Neural cell (in vitro differentiated cells): ENCODE results near the gene YBX1. TPM values are rescaled to one million over a fixed set of nuclear protein-coding genes. Genes with fewer than 3 reads are reported as not detected.
"Not testable (repeated sequence)": the region's sequence is repeated elsewhere in the genome, so short reads cannot be mapped to it uniquely, and the experiment has no call there.

Source experiments
- H2AFZ ChIP-seq: fragments of 200-600, 300-800 bp; sonication (generic), shearing (Covaris generic); 2 replicates; pipeline ENCODE4 v1.6.0; 2014; ENCODE audit warnings: low read depth, mild to moderate bottlenecking, antibody characterized with exemption, low read length, moderate library complexity
- H3F3A ChIP-seq: fragments of 200-600 bp; shearing (Covaris generic); 2 replicates; pipeline ENCODE4 v1.6.1; 2016; ENCODE audit warnings: mild to moderate bottlenecking, moderate library complexity, mixed read lengths, antibody characterized with exemption, low read length; ENCODE audit not compliant: insufficient read depth, poor library complexity, severe bottlenecking
- H3K27ac ChIP-seq: fragments of 200-600, 300-800 bp; sonication (generic), shearing (Covaris generic); 2 replicates; pipeline ENCODE4 v1.5.1; 2014; ENCODE audit warnings: mild to moderate bottlenecking, low read length, moderate library complexity
- H3K27me3 ChIP-seq: fragments of 300-800, 200-600 bp; sonication (generic), shearing (Covaris generic); 2 replicates; pipeline ENCODE4 v1.6.0; 2014; ENCODE audit warnings: mild to moderate bottlenecking, low read depth, low read length, moderate library complexity; ENCODE audit not compliant: insufficient read depth
- H3K36me3 ChIP-seq: fragments of 300-800, 200-600 bp; sonication (generic), shearing (Covaris generic); 2 replicates; pipeline ENCODE4 v1.5.1; 2014; ENCODE audit warnings: mild to moderate bottlenecking, antibody characterized with exemption, low read length, moderate library complexity; ENCODE audit not compliant: insufficient read depth
- H3K4me2 ChIP-seq: fragments of 300-800, 200-600 bp; sonication (generic), shearing (Covaris generic); 2 replicates; pipeline ENCODE4 v1.6.0; 2014; ENCODE audit warnings: mild to moderate bottlenecking, low read length
- H3K4me3 ChIP-seq: fragments of 300-800, 200-600 bp; sonication (generic), shearing (Covaris generic); 2 replicates; pipeline ENCODE4 v1.5.1; 2014; ENCODE audit warnings: mild to moderate bottlenecking, low read length, moderate library complexity
- H3K79me2 ChIP-seq: fragments of 200-600 bp; shearing (Covaris generic); replicated peaks from 2 replicates; pipeline ENCODE4 v1.6.0; 2014; ENCODE audit warnings: mild to moderate bottlenecking, low read length, moderate library complexity; ENCODE audit not compliant: insufficient read depth
- H3K9ac ChIP-seq: fragments of 300-800, 200-600 bp; sonication (generic), shearing (Covaris generic); 2 replicates; pipeline ENCODE4 v1.6.1; 2016; ENCODE audit warnings: mild to moderate bottlenecking, low read length, mixed read lengths
- H3K9me2 ChIP-seq: fragments of 200-600 bp; shearing (Covaris generic); 2 replicates; pipeline ENCODE4 v1.6.1; 2016; ENCODE audit warnings: mild to moderate bottlenecking, low read length, mixed read lengths; ENCODE audit not compliant: insufficient read depth
- H3K9me3 ChIP-seq: fragments of 200-600, 300-800 bp; sonication (generic), shearing (Covaris generic); 2 replicates; pipeline ENCODE4 v1.6.1; 2016; ENCODE audit warnings: mild to moderate bottlenecking, mixed run types, low read length, moderate library complexity, mixed read lengths
- H4K20me1 ChIP-seq: fragments of 200-600 bp; shearing (Covaris generic); 2 replicates; pipeline ENCODE4 v1.6.1; 2016; ENCODE audit warnings: mild to moderate bottlenecking, mixed run types; ENCODE audit not compliant: insufficient read depth
- CTCF ChIP-seq: fragments of 450-650 bp; IDR thresholded peaks from 2 replicates; pipeline ENCODE4 v1.5.1; 2014; ENCODE audit warnings: antibody characterized with exemption, mild to moderate bottlenecking, moderate library complexity; ENCODE audit not compliant: poor library complexity, severe bottlenecking
- EP300 ChIP-seq: fragments of 450-650 bp; conservative IDR thresholded peaks from 2 replicates; pipeline ENCODE4 v1.6.1; 2014; ENCODE audit warnings: antibody characterized with exemption, mild to moderate bottlenecking, moderate library complexity; ENCODE audit not compliant: poor library complexity, severe bottlenecking
- EZH2 ChIP-seq: fragments of 200-600, 300-800 bp; shearing (Covaris generic), sonication (generic); IDR thresholded peaks from 2 replicates; pipeline ENCODE4 v1.6.1; 2014; ENCODE audit warnings: antibody characterized with exemption, low read length, borderline replicate concordance, mild to moderate bottlenecking; ENCODE audit not compliant: insufficient read depth, poor library complexity, severe bottlenecking
- MXI1 ChIP-seq: fragments of 450-650 bp; conservative IDR thresholded peaks from 2 replicates; pipeline ENCODE4 v1.6.1; 2014; ENCODE audit warnings: antibody characterized with exemption, mild to moderate bottlenecking; ENCODE audit not compliant: poor library complexity, severe bottlenecking
- POLR2AphosphoS5 ChIP-seq: IDR thresholded peaks from 2 replicates; pipeline ENCODE4 v1.6.1; 2012
- RAD21 ChIP-seq: fragments of 450-650 bp; conservative IDR thresholded peaks from 2 replicates; pipeline ENCODE4 v1.6.1; 2014; ENCODE audit warnings: antibody characterized with exemption, mild to moderate bottlenecking, moderate library complexity
- REST ChIP-seq: IDR thresholded peaks from 2 replicates; pipeline ENCODE4 v1.6.1; 2012; ENCODE audit warnings: borderline replicate concordance
- SMC3 ChIP-seq: fragments of 450-650 bp; conservative IDR thresholded peaks from 2 replicates; pipeline ENCODE4 v1.6.1; 2014; ENCODE audit warnings: antibody characterized with exemption, mild to moderate bottlenecking, moderate library complexity; ENCODE audit not compliant: poor library complexity
- TAF1 ChIP-seq: IDR thresholded peaks from 2 replicates; pipeline ENCODE4 v1.6.1; 2012; ENCODE audit warnings: low read depth
- polyA plus RNA-seq: library from polyadenylated mRNA; depleted of rRNA; stranded (reverse); fragments of >200 nt; gene quantifications from 2 replicates; pipeline ENCODE4 v1.2.3, GENCODE V29; 2014

YBX1 gene
- polyA plus RNA-seq, 1 donor from 2014 or later, result 706 TPM

- peak overlapping the region; percentile 66 for H3K4me2 ChIP-seq
- no peaks in the 10 kb centered on the region for H3K9me2 ChIP-seq
- peak overlapping the region; percentile 53 for H2AFZ ChIP-seq
- H3K27me3 ChIP-seq, result no peaks in the 10 kb centered on the region
- peak; percentile 16 for TF ChIP-seq REST
- TF ChIP-seq RAD21, result no peak
- TF ChIP-seq MXI1, result no peak
- no peak for TF ChIP-seq SMC3
- peak overlapping the region; percentile 86 for H3K9ac ChIP-seq
- H4K20me1 ChIP-seq, result peaks cover 5% of the 10 kb centered on the region
- no peaks in the 10 kb centered on the region for H3K9me3 ChIP-seq
- H3K27ac ChIP-seq, result peak overlapping the region; percentile 89
- H3K36me3 ChIP-seq, result no peaks in the 10 kb centered on the region
- peak overlapping the region; percentile 74 for H3K4me3 ChIP-seq
- H3K79me2 ChIP-seq, result peaks cover 35% of the 10 kb centered on the region
- H3F3A ChIP-seq, result peaks cover 5% of the 10 kb centered on the region
Measured at GRCh38 chr1:42680921-42681683, 1.1 kb upstream of the YBX1 start.

- H3K9ac ChIP-seq, result peak overlapping the region; percentile 60
- H3F3A ChIP-seq, H3K36me3 ChIP-seq, H2AFZ ChIP-seq, H3K9me2 ChIP-seq, H3K9me3 ChIP-seq, H4K20me1 ChIP-seq, H3K4me2 ChIP-seq, H3K27me3 ChIP-seq: not testable (repeated sequence)
- peak overlapping the region; percentile 89 for H3K27ac ChIP-seq
- H3K4me3 ChIP-seq, result peak overlapping the region; percentile 74
- H3K79me2 ChIP-seq, result peaks cover 48% of the 10 kb centered on the region
Measured at GRCh38 chr1:42682484-42682738, 193 bp downstream of the YBX1 start.

GRCh38 chr1:42682739-42683531 is 717 bp downstream of the YBX1 start:
- Histone ChIP-seq H4K20me1 (peaks cover 5% of the 10 kb centered on the region), H3K79me2 (peaks cover 53% of the 10 kb centered on the region), H3K27ac (peak overlapping the region; percentile 89), H3K9me3 (no peaks in the 10 kb centered on the region), H3K4me2 (peak overlapping the region; percentile 70), H3K27me3 (no peaks in the 10 kb centered on the region), H3F3A (peaks cover 5% of the 10 kb centered on the region), H3K4me3 (peak overlapping the region; percentile 77), H3K9ac (peak overlapping the region; percentile 66), H2AFZ (no peak overlapping the region), H3K36me3 (no peaks in the 10 kb centered on the region), H3K9me2 (no peaks in the 10 kb centered on the region)
- TF ChIP-seq REST (peak; percentile 16), EZH2 (no peak), EP300 (peak; percentile 45), SMC3 (no peak), POLR2AphosphoS5 (peak; percentile 11), CTCF (no peak), MXI1 (peak; percentile 99), RAD21 (peak; percentile 9), TAF1 (peak; percentile 10)
